Stomach (tissue), 9 donors: ENCODE results near the gene OR4D6. TPM values are rescaled to one million over a fixed set of nuclear protein-coding genes. Genes with fewer than 3 reads are reported as not detected.

Source experiments
- DNase-seq, 2 donors: peaks; one replicate each; pipeline versions ENCODE4 v3.0.0 to v3.0.0-alpha.2; 2013 to 2019
- H3K27ac ChIP-seq, 5 donors: fragments of 200-600 bp in 4 of 5; sonication (generic) in 4 of 5; one replicate each; pipeline ENCODE4 v1.5.1; 2013 to 2019; ENCODE audit warnings: mild to moderate bottlenecking in 1 of 5, moderate library complexity in 1 of 5
- H3K27me3 ChIP-seq, 3 donors: fragments of 200-600 bp; sonication (generic); one replicate each; pipeline ENCODE4 v1.5.1; 2017 to 2019; ENCODE audit warnings: mixed run types in 1 of 3
- H3K36me3 ChIP-seq, 4 donors: fragments of 200-600 bp; sonication (generic); 1 replicate in 3 of 4; 2 replicates in 1 of 4; pipeline ENCODE4 v1.5.1; 2016 to 2019
- H3K4me1 ChIP-seq, 4 donors: fragments of 200-600 bp; sonication (generic); one replicate each; pipeline ENCODE4 v1.5.1; 2016 to 2019
- H3K4me3 ChIP-seq, 4 donors: fragments of 200-600 bp; sonication (generic) in 3 of 4; one replicate each; pipeline ENCODE4 v1.5.1; 2016 to 2019; ENCODE audit warnings: mild to moderate bottlenecking in 1 of 4
- H3K9me3 ChIP-seq, 4 donors: fragments of 200-600 bp; sonication (generic); one replicate each; pipeline ENCODE4 v1.5.1; 2016 to 2019
- EP300 ChIP-seq: sonication (generic); formaldehyde crosslinking; IDR thresholded peaks from one replicate; pipeline ENCODE4 v1.6.1; 2017; ENCODE audit warnings: antibody characterized with exemption
- POLR2A ChIP-seq, 4 donors: fragments of 450-650 bp; IDR thresholded peaks; one replicate each; pipeline ENCODE4 v1.6.1; 2016; ENCODE audit warnings: antibody characterized with exemption in 4 of 4, control low read depth in 2 of 4, mild to moderate bottlenecking in 1 of 4, moderate library complexity in 1 of 4
- POLR2AphosphoS5 ChIP-seq, 3 donors: sonication (generic); formaldehyde crosslinking; IDR thresholded peaks; one replicate each; pipeline ENCODE4 v1.6.1; 2016; ENCODE audit warnings: antibody characterized with exemption in 3 of 3
- intact Hi-C: fragments of 100-400 bp; cut with DNase I; formaldehyde crosslinking; loops from one replicate; pipeline ENCODE4 v1.15.1; 2023; ENCODE audit warnings: low total_unique reads
- polyA plus RNA-seq, 3 donors: library from polyadenylated mRNA; stranded (reverse); fragments of 200-250 nt; gene quantifications; one replicate each; pipeline ENCODE4 v1.2.3, GENCODE V29; 2013
- total RNA-seq, 5 donors: library from RNA; depleted of rRNA; stranded (reverse); fragments of >200 nt; gene quantifications; one replicate each; pipeline versions ENCODE4 v1.1.0 to v1.2.3, GENCODE V29; 2014 to 2016
- TF ChIP-seq, protein P1 (sequence below), 7 experiments: fragments of 450-650 bp in 4 of 7; fragments of 200-600 bp in 3 of 7; sonication (generic) in 3 of 7; IDR thresholded peaks; one replicate each; pipeline ENCODE4 v1.5.1; 2016 to 2019; ENCODE audit warnings: antibody characterized with exemption in 7 of 7, control low read depth in 2 of 7, mild to moderate bottlenecking in 1 of 7
- donor health status: healthy with polysubstance abuse.
- donor health status: Bipolar disorder and iron deficiency.
- donor health status: healthy.

Gene OR4D6
- total and polyA plus RNA-seq, 8 donors, result not detected

- no peak within 1 kb of the TSS for H3K27ac ChIP-seq
- TF ChIP-seq POLR2A (IDR thresholded peaks at IDR 0.05) (no peak), EP300 (no peak), POLR2AphosphoS5 (IDR thresholded peaks at IDR 0.05) (no peak)
- TF ChIP-seq, protein P1, sequence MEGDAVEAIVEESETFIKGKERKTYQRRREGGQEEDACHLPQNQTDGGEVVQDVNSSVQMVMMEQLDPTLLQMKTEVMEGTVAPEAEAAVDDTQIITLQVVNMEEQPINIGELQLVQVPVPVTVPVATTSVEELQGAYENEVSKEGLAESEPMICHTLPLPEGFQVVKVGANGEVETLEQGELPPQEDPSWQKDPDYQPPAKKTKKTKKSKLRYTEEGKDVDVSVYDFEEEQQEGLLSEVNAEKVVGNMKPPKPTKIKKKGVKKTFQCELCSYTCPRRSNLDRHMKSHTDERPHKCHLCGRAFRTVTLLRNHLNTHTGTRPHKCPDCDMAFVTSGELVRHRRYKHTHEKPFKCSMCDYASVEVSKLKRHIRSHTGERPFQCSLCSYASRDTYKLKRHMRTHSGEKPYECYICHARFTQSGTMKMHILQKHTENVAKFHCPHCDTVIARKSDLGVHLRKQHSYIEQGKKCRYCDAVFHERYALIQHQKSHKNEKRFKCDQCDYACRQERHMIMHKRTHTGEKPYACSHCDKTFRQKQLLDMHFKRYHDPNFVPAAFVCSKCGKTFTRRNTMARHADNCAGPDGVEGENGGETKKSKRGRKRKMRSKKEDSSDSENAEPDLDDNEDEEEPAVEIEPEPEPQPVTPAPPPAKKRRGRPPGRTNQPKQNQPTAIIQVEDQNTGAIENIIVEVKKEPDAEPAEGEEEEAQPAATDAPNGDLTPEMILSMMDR (IDR thresholded peaks at IDR 0.05), result no peak
- no peak within 1 kb of the TSS for H3K4me3 ChIP-seq
- DNase-seq, result no peak
- H3K9me3 ChIP-seq, result no peaks in the 10 kb centered on the region
- intact Hi-C loops, result no loop called here
- H3K27me3 ChIP-seq, result no peaks in the 10 kb centered on the region
- no peaks in the 10 kb centered on the region for H3K36me3 ChIP-seq
- H3K4me1 ChIP-seq, result no peaks in the 10 kb centered on the region
Measured at GRCh38 chr11:59503276-59503675, 46.5 kb downstream of the OR4D6 start, which contains the start of gene OR4D11. Gene OR4D11 (plus strand): TSS chr11:59503576. CDS start chr11:59503576, 0 bp downstream.

Other genes with a start within 250 kb of the OR4D6 start
- gene MPEG1, start 244.0 kb upstream of the OR4D6 start, total RNA-seq, result 10 to 100 TPM in 3 of 5 donors, 1 to 10 TPM in 1, not detected in 1; 5.3 to 18.4 (median 16.1) TPM
- gene MPEG1, start 244.0 kb upstream of the OR4D6 start, polyA plus RNA-seq, result 1 to 10 TPM; 1.4 to 5.2 (median 5.0) TPM
- under 1 TPM in 1 of 5 donors, not detected in 4; under 0.01 TPM for gene OR5AN1, start 98.1 kb upstream of the OR4D6 start, total RNA-seq
- gene OR5AN1, start 98.1 kb upstream of the OR4D6 start, polyA plus RNA-seq, result not detected
- gene OR5A2, start 30.5 kb upstream of the OR4D6 start, total RNA-seq, result not detected
- not detected for gene OR5A2, start 30.5 kb upstream of the OR4D6 start, polyA plus RNA-seq
- gene OR5A1, start 20.5 kb upstream of the OR4D6 start, total RNA-seq, result not detected
- gene OR5A1, start 20.5 kb upstream of the OR4D6 start, polyA plus RNA-seq, result not detected
- gene OR4D10, start 16.4 kb downstream of the OR4D6 start, total RNA-seq, result not detected
- not detected for gene OR4D10, start 16.4 kb downstream of the OR4D6 start, polyA plus RNA-seq
- gene OR4D11, start 46.6 kb downstream of the OR4D6 start, total RNA-seq, result not detected
- gene OR4D11, start 46.6 kb downstream of the OR4D6 start, polyA plus RNA-seq, result not detected
- gene OR4D9, start 54.6 kb downstream of the OR4D6 start, total RNA-seq, result under 1 TPM in 1 of 5 donors, not detected in 4; under 0.01 TPM
- gene OR4D9, start 54.6 kb downstream of the OR4D6 start, polyA plus RNA-seq, result not detected
- gene OSBP, start 158.8 kb downstream of the OR4D6 start, total RNA-seq, result 10 to 100 TPM; 27.2 to 67.9 (median 33.3) TPM
- gene OSBP, start 158.8 kb downstream of the OR4D6 start, polyA plus RNA-seq, result 10 to 100 TPM; 10.8 to 15.1 (median 14.2) TPM
- gene PATL1, start 212.1 kb downstream of the OR4D6 start, total RNA-seq, result 10 to 100 TPM in 3 of 5 donors, 1 to 10 TPM in 2; 7.5 to 16.7 (median 10.7) TPM
- gene PATL1, start 212.1 kb downstream of the OR4D6 start, polyA plus RNA-seq, result 10 to 100 TPM in 1 of 3 donors, 1 to 10 TPM in 2; 8.0 to 15.9 (median 9.5) TPM